K562 (cell line): ENCODE measurements around the gene ZPR1. TPM values are rescaled to one million over a fixed set of nuclear protein-coding genes. Genes with fewer than 3 reads are reported as not detected.

Experiments used
- ATAC-seq: fragments of 200-7000 bp; cut with Tn5 transposase; 3 replicates; pipeline ENCODE4 v1.9.1; 2020; ENCODE audit warnings: moderate library complexity
- BruUV-seq: library from RNA; stranded (reverse); fragments of 400-500 nt; replicated peaks from 2 replicates; lab custom pipeline; 2021; lab: Mats Ljungman, UMichigan
- CTCF ChIA-PET: fragments of 300-600 bp; formaldehyde crosslinking; extraction: SDS; loops from one replicate; lab custom pipeline; 2021; ENCODE audit warnings: low intra/inter-chr PET ratio; lab: Yijun Ruan, JAX
- POLR2A ChIA-PET: fragments of 300-600, 350-650 bp; sonication (Branson Sonifier 250); formaldehyde crosslinking; extraction: SDS; loops from one replicate; lab custom pipeline; 2021; ENCODE audit warnings: antibody characterized with exemption, inconsistent platforms; lab: Yijun Ruan, JAX
- DNase-seq, 4 experiments: peaks; one replicate each; pipeline versions ENCODE4 v3.0.0 to v3.0.0-alpha.2; 2011 to 2018; ENCODE audit warnings: low spot score in 3 of 4, mixed read lengths in 3 of 4; ENCODE audit errors: extremely low read depth in 1 of 4
- FAIRE-seq: peaks from 2 replicates; lab custom pipeline; 2011; peaks lifted over from hg19 to GRCh38; lab: Jason Lieb, UNC
- H2AFZ ChIP-seq: 2 replicates; pipeline ENCODE4 v1.6.0; 2011; ENCODE audit warnings: low read depth, low read length, control low read depth, inconsistent platforms
- H3K27ac ChIP-seq: fragments of 200-600 bp; 3 replicates; pipeline ENCODE4 v1.8.0; 2011; ENCODE audit warnings: low read depth, mild to moderate bottlenecking, control low read depth, inconsistent platforms, low read length, moderate library complexity, mixed read lengths; ENCODE audit errors: extremely low read depth
- H3K27me3 ChIP-seq, 2 experiments: fragments of 300-600 bp in 1 of 2; 2 replicates in 1 of 2; 3 replicates in 1 of 2; pipeline versions ENCODE4 v1.6.0 to v1.8.0; 2011; ENCODE audit warnings: inconsistent platforms in 2 of 2, low read length in 2 of 2, mild to moderate bottlenecking in 1 of 2, mixed read lengths in 1 of 2, moderate library complexity in 1 of 2; ENCODE audit not compliant: control insufficient read depth in 2 of 2, insufficient read depth in 2 of 2
- H3K36me3 ChIP-seq: fragments of 300-600 bp; 3 replicates; pipeline ENCODE4 v1.8.0; 2011; ENCODE audit warnings: mild to moderate bottlenecking, low read length, inconsistent platforms; ENCODE audit not compliant: control insufficient read depth, insufficient read depth
- H3K4me1 ChIP-seq, 2 experiments: fragments of 200-600 bp in 1 of 2; replicated peaks in 1 of 2; 2 replicates in 1 of 2; 3 replicates in 1 of 2; pipeline versions ENCODE4 v1.5.1 to v1.8.0; 2011; ENCODE audit warnings: inconsistent platforms in 2 of 2, low read length in 2 of 2, mild to moderate bottlenecking in 1 of 2, mixed read lengths in 1 of 2, moderate library complexity in 1 of 2; ENCODE audit not compliant: control insufficient read depth in 2 of 2, insufficient read depth in 2 of 2
- H3K4me2 ChIP-seq: 2 replicates; pipeline ENCODE4 v1.6.1; 2011; ENCODE audit warnings: low read length, control low read depth, inconsistent platforms, mixed read lengths; ENCODE audit not compliant: insufficient read depth
- H3K4me3 ChIP-seq: fragments of 200-600 bp; sonication (generic), shearing (Covaris generic); 2 replicates; pipeline ENCODE4 v1.5.1; 2016; ENCODE audit warnings: control low read depth, inconsistent platforms
- H3K79me2 ChIP-seq: fragments of 200-600 bp; 3 replicates; pipeline ENCODE4 v1.8.0; 2011; ENCODE audit warnings: low read length, inconsistent platforms; ENCODE audit not compliant: control insufficient read depth, insufficient read depth
- H3K9ac ChIP-seq, 2 experiments: 2 replicates each; pipeline versions ENCODE4 v1.6.0 to v1.6.1; 2011; ENCODE audit warnings: low read depth in 2 of 2, low read length in 2 of 2, control low read depth in 1 of 2, inconsistent platforms in 1 of 2, mild to moderate bottlenecking in 1 of 2, mixed read lengths in 1 of 2; ENCODE audit not compliant: insufficient read depth in 1 of 2
- H3K9me1 ChIP-seq: one replicate; pipeline ENCODE4 v1.6.0; 2011; ENCODE audit warnings: inconsistent platforms, mild to moderate bottlenecking, low read length, moderate library complexity; ENCODE audit not compliant: control insufficient read depth, insufficient read depth
- H3K9me3 ChIP-seq: replicated peaks from 2 replicates; pipeline ENCODE4 v1.5.1; 2011; ENCODE audit warnings: low read depth, low read length, inconsistent platforms; ENCODE audit not compliant: control insufficient read depth, insufficient read depth
- H4K20me1 ChIP-seq: replicated peaks from 2 replicates; pipeline ENCODE4 v1.6.1; 2011; ENCODE audit warnings: low read length, inconsistent platforms, mixed read lengths; ENCODE audit not compliant: control insufficient read depth, insufficient read depth
- CTCF ChIP-seq, 3 experiments: IDR thresholded peaks in 2 of 3; conservative IDR thresholded peaks in 1 of 3; 2 replicates each; pipeline ENCODE4 v1.5.1; 2011 to 2012; ENCODE audit warnings: low read length in 3 of 3, mild to moderate bottlenecking in 3 of 3, control low read depth in 2 of 3, improper control_type of control experiment in 1 of 3, inconsistent platforms in 1 of 3, low read depth in 1 of 3, mixed read lengths in 1 of 3, moderate library complexity in 1 of 3; ENCODE audit not compliant: insufficient read depth in 2 of 3
- PHF8 ChIP-seq: fragments of 200-600 bp; sonication (generic); IDR thresholded peaks from 2 replicates; pipeline ENCODE4 v1.6.1; 2012; ENCODE audit warnings: mixed run types, mild to moderate bottlenecking, inconsistent platforms, low read length, moderate library complexity, borderline replicate concordance
- POLR2AphosphoS2 ChIP-seq: IDR thresholded peaks from 2 replicates; pipeline ENCODE4 v1.6.1; 2012; ENCODE audit warnings: low read length, improper control_type of control experiment
- REST ChIP-seq, 2 experiments: fragments of 450-650 bp; formaldehyde crosslinking in 1 of 2; IDR thresholded peaks; 2 replicates each; pipeline versions ENCODE4 v1.4.0 to v1.6.1; 2014 to 2020; ENCODE audit warnings: mild to moderate bottlenecking in 2 of 2, borderline replicate concordance in 1 of 2, low read depth in 1 of 2
- SMARCB1 ChIP-seq: IDR thresholded peaks from 2 replicates; pipeline ENCODE4 v1.6.1; 2011; ENCODE audit warnings: improper control_type of control experiment, low read depth; ENCODE audit not compliant: insufficient read length
- SRSF3 ChIP-seq: fragments of 200-400 bp; formaldehyde crosslinking; IDR thresholded peaks from 2 replicates; pipeline ENCODE4 v1.6.1; 2016; ENCODE audit warnings: mild to moderate bottlenecking, low read length, moderate library complexity; ENCODE audit not compliant: insufficient read depth
- WGBS: fragments of 100-300 bp; shearing (Covaris generic); methylation state at CpG from one replicate; pipeline ENCODE4 v1.1.6; 2016; ENCODE audit warnings: low coverage, mixed read lengths; ENCODE audit not compliant: insufficient coverage; ENCODE audit errors: missing lambda C conversion rate; 5-methylcytosine and 5-hydroxymethylcytosine counted together
- in situ Hi-C: fragments of 300-500 bp; cut with MboI; formaldehyde crosslinking; loops from 4 replicates; pipeline ENCODE4 v1.15.0; 2018; ENCODE audit warnings: inconsistent platforms, mixed read lengths
- intact Hi-C: fragments of 100-400 bp; cut with micrococcal nuclease; formaldehyde crosslinking; loops from 2 replicates; pipeline ENCODE4 v1.14.2; 2022
- polyA plus RNA-seq, 8 experiments: library from polyadenylated mRNA; depleted of rRNA in 4 of 8; stranded (reverse) in 5 of 8; unstranded in 3 of 8; fragments of >200 nt; fragmentation: Nextera tagmentation in 2 of 8; fragmentation: Illumina TruSeq in 1 of 8; extraction: Ambion mirVana in 2 of 8; extraction: Trizol in 1 of 8; gene quantifications; 2 replicates each; pipeline versions ENCODE4 v1.2.1 to v1.2.3, GENCODE V29; 2011 to 2014; ENCODE audit warnings: inconsistent platforms in 1 of 8, missing spikeins in 1 of 8
- total RNA-seq, 7 experiments: library from RNA; depleted of rRNA in 6 of 7; stranded (reverse); fragments of >200 nt in 6 of 7; fragmentation: Illumina TruSeq in 2 of 7; extraction: Trizol in 2 of 7; gene quantifications; 2 replicates each; pipeline versions ENCODE4 v1.2.1 to v1.2.3, GENCODE V29; 2011 to 2021; ENCODE audit warnings: low replicate concordance in 1 of 7

Gene ZPR1
- total and polyA plus RNA-seq, 9 of the 15 experiments (the other 6 are each of a cell fraction or from before 2014, with no cell fraction given) = 13.0 to 120 (median 83.8) TPM

GRCh38 chr11:116786326-116786725 is 1.5 kb downstream of the ZPR1 start (continued):
- TF ChIP-seq SMARCB1 = no peak

- Histone ChIP-seq H3K4me1 (peaks cover 0 to 15% of the 10 kb centered on the region in 2 experiments; a peak in 2 of 5 replicates), H3K27ac (no peak overlapping the region), H3K4me3 (no peak overlapping the region), H4K20me1 (no peaks in the 10 kb centered on the region), H3K4me2 (no peak overlapping the region), H3K79me2 (peaks cover 21% of the 10 kb centered on the region), H3K9me1 (no peaks in the 10 kb centered on the region), H3K9me3 (no peaks in the 10 kb centered on the region), H3K36me3 (peaks cover 89% of the 10 kb centered on the region), H3K27me3 (no peaks in the 10 kb centered on the region), H3K9ac (no peak overlapping the region), H2AFZ (no peak overlapping the region)
- no peak for FAIRE-seq
- CTCF ChIA-PET = no interaction called here
- POLR2A ChIA-PET = interaction anchor here (0.5 to 1.5 kb wide), 3 partner anchors 9 to 40 kb away, joined by 3 read pairs; no protein-coding TSS in a partner anchor
- DNase-seq = no peak
- 89% methylated on average over 4 of the region's 4 CpGs for WGBS
- no peak for ATAC-seq
- intact Hi-C loops = no loop called here
- in situ Hi-C loops = no loop called here
- BruUV-seq = no TSS peak
- TF ChIP-seq REST (IDR thresholded peaks at IDR 0.05; ENCODE audit: borderline replicate concordance) (no peak), REST (CRISPR knock-in tag; IDR thresholded peaks at IDR 0.05; ENCODE audit: low read depth) (no peak), POLR2AphosphoS2 (no peak), CTCF (IDR thresholded peaks at IDR 0.05 in 2 of 3, conservative IDR thresholded peaks at IDR 0.05 in 1 of 3; ENCODE audit: insufficient read depth in 2 of 3, low read depth in 1 of 3, low read length in 3 of 3) (no peak), SRSF3 (no peak), SMARCB1 (no peak), PHF8 (no peak)
Observed at GRCh38 chr11:116782728-116783127, 5.1 kb downstream of the ZPR1 start.
